Measurements from ENCODE around the gene APBB3.

The APBB3 gene

GRCh38 chr5:140551872-140552271, 12.5 kb downstream of the APBB3 start:
- no peak overlapping the region for H3K4me3 ChIP-seq (replicated peaks; ENCODE audit: low read depth, low read length)

GRCh38 chr5:140550147-140551079, 14.0 kb downstream of the APBB3 start:
- TF ChIP-seq, protein P1, sequence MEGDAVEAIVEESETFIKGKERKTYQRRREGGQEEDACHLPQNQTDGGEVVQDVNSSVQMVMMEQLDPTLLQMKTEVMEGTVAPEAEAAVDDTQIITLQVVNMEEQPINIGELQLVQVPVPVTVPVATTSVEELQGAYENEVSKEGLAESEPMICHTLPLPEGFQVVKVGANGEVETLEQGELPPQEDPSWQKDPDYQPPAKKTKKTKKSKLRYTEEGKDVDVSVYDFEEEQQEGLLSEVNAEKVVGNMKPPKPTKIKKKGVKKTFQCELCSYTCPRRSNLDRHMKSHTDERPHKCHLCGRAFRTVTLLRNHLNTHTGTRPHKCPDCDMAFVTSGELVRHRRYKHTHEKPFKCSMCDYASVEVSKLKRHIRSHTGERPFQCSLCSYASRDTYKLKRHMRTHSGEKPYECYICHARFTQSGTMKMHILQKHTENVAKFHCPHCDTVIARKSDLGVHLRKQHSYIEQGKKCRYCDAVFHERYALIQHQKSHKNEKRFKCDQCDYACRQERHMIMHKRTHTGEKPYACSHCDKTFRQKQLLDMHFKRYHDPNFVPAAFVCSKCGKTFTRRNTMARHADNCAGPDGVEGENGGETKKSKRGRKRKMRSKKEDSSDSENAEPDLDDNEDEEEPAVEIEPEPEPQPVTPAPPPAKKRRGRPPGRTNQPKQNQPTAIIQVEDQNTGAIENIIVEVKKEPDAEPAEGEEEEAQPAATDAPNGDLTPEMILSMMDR (IDR thresholded peaks at IDR 0.05; ENCODE audit: low read depth, low read length, missing control alignments), result no peak
- no peak overlapping the region for H3K4me3 ChIP-seq (replicated peaks; ENCODE audit: low read depth, low read length)
- no peak for DNase-seq (ENCODE audit: extremely low read depth, low read depth)

More at GRCh38 chr5:140551872-140552271, 12.5 kb downstream of the APBB3 start:
- DNase-seq (ENCODE audit: extremely low read depth, low read depth), result no peak
- TF ChIP-seq, protein P1 (IDR thresholded peaks at IDR 0.05; ENCODE audit: low read depth, low read length, missing control alignments), result no peak

DNA sequence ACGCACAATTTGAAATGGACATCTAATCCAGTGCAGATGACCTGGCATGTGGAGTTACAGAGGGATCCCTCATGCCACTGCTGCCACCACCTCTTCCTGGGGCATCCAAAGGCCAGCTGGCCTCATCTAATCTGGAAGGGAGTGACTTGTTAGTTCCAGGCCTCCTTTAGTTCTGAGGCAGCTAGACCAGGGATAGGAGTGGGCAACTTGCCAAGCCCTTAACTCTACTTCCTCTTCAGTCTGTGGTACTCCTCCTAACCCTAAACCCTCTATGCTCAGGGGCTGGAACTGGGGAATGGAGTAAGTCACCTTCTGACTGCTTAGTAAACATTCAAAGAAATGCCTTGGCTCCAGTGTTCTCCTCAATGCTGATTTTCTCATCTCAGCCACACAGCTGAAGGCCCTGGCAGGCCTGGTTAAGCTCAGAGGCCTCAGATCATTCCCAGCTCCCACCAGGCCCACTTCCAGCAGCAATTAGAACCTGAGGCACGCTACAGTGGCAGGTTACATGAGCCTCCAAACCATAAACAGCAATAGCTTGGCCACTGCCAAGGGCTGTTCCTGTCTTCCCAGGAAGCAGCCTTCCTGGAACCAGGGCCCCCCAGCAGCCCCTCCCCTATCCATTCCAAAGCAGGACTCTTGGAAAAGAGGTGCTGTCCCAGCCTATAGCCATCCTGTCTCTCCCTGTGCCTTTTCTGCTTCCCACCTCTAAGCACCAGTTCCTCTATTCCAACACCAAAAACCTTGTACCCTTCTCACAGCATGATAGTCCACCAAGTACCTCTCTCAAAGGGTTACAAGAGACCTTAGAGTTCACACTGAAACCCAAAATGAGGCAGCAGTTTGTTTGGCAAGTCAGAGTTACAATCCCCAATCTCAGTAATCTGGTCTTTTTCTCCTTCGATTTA, 14.9 kb downstream of the APBB3 start:
- no peak overlapping the region for H3K4me3 ChIP-seq (replicated peaks; ENCODE audit: low read depth, low read length)
- TF ChIP-seq, protein P1 (IDR thresholded peaks at IDR 0.05; ENCODE audit: low read depth, low read length, missing control alignments), result no peak
- no peak for DNase-seq (ENCODE audit: extremely low read depth, low read depth)

DNA sequence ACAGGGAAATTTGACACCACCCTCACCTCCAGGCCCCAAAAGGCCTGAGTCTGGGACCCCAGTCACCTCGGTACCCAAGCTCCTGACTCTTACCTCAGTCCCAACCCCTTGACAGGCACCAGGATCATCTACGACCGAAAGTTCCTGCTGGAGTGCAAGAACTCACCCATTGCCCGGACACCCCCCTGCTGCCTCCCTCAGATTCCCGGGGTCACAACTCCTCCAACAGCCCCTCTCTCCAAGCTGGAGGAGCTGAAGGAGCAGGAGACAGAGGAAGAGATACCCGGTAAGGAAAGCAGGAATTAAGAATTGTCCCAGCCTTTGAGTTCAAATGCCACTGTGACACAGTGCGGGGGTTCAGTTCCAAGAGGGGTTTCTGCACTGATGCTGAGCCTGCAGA, 15.6 kb downstream of the APBB3 start:
- no peak overlapping the region for H3K4me3 ChIP-seq (replicated peaks; ENCODE audit: low read depth, low read length)
- TF ChIP-seq, protein P1 (IDR thresholded peaks at IDR 0.05; ENCODE audit: low read depth, low read length, missing control alignments), result no peak
- no peak for DNase-seq (ENCODE audit: extremely low read depth, low read depth)

DNA sequence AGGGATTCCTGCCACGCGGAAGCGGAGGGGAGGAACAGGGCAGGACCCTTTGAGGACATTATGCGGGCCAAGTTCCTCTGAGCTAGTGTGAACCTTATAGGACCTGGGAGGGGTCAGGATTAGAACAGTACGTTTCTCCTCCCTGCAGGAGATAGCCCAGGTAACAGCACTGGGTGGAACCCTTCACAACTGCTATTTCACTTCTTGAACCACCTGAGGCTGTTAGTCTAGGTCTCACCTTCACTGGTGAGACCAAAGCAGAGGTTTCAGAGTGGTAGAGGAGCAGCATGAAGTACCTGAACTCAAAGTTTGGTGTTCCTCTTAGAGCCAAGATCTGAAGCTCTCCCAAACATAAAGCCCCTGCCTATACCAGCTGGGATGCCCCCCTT, 16.1 kb downstream of the APBB3 start:
- no peak for DNase-seq (ENCODE audit: extremely low read depth, low read depth)
- H3K4me3 ChIP-seq (replicated peaks; ENCODE audit: low read depth, low read length), result peak overlapping the region; percentile 49
- TF ChIP-seq, protein P1 (IDR thresholded peaks at IDR 0.05; ENCODE audit: low read depth, low read length, missing control alignments), result no peak

DNA sequence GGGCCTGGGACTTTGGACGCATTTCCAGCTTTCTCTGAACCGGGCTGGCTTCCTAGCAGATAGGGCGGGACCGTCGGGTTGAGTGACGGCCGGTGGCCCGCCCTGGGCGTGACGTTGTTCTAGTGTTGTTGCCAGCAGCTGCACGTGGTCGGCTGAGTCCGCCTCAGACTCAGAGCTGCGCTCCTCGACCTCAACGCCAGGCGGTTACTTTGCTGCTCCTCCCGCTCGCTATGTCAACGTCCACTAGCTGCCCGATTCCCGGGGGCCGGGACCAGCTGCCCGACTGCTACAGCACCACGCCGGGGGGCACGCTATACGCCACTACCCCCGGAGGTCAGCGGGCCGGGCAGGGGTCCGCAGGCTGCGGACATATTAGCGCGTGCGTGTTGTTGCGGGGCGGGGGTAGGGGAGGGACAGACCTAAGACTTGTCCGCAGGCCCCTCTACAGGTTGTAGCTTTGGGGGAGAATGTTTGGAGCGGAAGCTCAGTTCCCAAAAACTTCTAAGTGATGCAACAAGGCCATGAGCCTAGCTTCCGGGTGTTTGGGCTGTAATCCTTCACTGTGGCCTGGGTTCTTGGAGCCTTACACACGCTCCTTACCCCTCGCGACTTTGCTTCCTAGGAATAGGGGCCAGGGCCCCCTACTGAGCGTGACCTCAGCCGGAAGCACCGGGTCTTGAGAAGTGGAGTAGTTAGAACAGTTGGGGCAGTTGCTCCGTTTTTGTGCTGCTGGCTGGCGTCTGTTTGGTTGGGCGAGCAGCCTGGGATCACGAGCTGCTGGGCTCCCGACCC, 16.7 kb downstream of the APBB3 start, which contains the start of gene EIF4EBP3:
Gene EIF4EBP3, plus strand, starts transcription at position 155 of the 792 bp plus-strand sequence. Its CDS starts 76 bp downstream, at position 231.
- TF ChIP-seq, protein P1 (IDR thresholded peaks at IDR 0.05; ENCODE audit: low read depth, low read length, missing control alignments), result peak; percentile 35
- H3K4me3 ChIP-seq (replicated peaks; ENCODE audit: low read depth, low read length), result peak within 1 kb of the TSS; percentile 49
- peak; percentile 87 for DNase-seq (ENCODE audit: extremely low read depth, low read depth)

All from HFF-Myc (cell line).